IPS-20b (cell line): ENCODE data around the gene SIGLEC6.
"Not testable (repeated sequence)": the region's sequence is repeated elsewhere in the genome, so short reads cannot be mapped to it uniquely, and the experiment has no call there.

Experiments used
- H3K27ac ChIP-seq: one replicate; pipeline ENCODE4 v1.5.1; 2013; ENCODE audit warnings: low read length
- H3K27me3 ChIP-seq: 2 replicates; pipeline ENCODE4 v1.6.1; 2013; ENCODE audit warnings: mild to moderate bottlenecking, low read length, inconsistent platforms; ENCODE audit not compliant: insufficient read depth
- H3K36me3 ChIP-seq: 2 replicates; pipeline ENCODE4 v1.6.1; 2013; ENCODE audit warnings: low read depth, mild to moderate bottlenecking, inconsistent platforms, low read length, moderate library complexity; ENCODE audit not compliant: insufficient read depth
- H3K4me1 ChIP-seq: 2 replicates; pipeline ENCODE4 v1.6.1; 2013; ENCODE audit warnings: mild to moderate bottlenecking, control low read depth, inconsistent platforms, low read length, moderate library complexity; ENCODE audit not compliant: insufficient read depth
- H3K4me3 ChIP-seq: 2 replicates; pipeline ENCODE4 v1.5.1; 2013; ENCODE audit warnings: mild to moderate bottlenecking, low read length, inconsistent platforms
- H3K9ac ChIP-seq: 2 replicates; pipeline ENCODE4 v1.6.1; 2013; ENCODE audit warnings: low read depth, mild to moderate bottlenecking, inconsistent platforms, low read length, moderate library complexity
- H3K9me3 ChIP-seq: 2 replicates; pipeline ENCODE4 v1.6.1; 2013; ENCODE audit warnings: mild to moderate bottlenecking, low read depth, low read length, inconsistent platforms; ENCODE audit not compliant: insufficient read depth

The SIGLEC6 gene

DNA sequence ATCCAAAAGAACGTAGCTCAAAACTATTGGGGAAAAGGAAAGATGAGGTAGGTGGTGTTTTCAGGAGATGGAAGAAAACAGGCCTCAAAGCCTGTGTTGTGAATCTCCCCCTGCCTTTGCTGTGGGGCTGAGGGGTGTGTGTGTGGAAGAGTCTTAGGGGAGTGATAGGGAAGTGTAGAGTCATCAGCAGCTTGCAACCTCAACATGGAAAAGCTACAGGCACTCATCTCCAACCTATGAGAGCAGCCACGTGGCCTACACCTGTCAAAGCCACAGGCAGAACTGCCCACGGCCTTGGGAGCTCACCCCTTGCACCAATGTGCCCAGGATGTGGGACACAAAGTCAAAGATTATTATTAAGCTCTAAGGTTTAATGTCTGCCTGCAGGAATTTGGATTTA lies 25.6 kb downstream of the SIGLEC6 start:
- Histone ChIP-seq H3K4me3 (no peak overlapping the region), H3K4me1 (no peaks in the 10 kb centered on the region), H3K27ac (no peak overlapping the region), H3K9me3 (peaks cover 48% of the 10 kb centered on the region), H3K36me3 (no peaks in the 10 kb centered on the region), H3K27me3 (no peaks in the 10 kb centered on the region), H3K9ac (no peak overlapping the region)

DNA sequence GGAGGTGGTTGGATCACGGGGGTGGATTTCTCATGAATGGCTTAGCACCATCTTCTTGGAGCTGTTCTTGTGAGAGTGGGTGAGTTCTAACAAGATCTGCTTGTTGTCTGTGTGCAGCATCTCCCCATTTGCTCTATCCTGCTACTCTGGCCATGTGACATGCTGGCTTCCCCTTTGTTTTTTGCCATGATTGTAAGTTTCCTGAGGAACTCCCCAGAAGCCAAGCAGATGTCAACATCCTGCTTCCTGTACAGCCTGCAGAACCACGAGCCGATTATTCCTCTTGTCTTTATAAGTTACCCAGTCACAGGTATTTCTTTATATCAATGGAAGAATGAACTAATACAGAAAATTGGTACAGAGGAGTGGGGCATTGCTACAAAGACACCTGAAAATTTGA lies 27.6 kb downstream of the SIGLEC6 start:
- Histone ChIP-seq H3K4me3 (no peak overlapping the region), H3K9me3 (peaks cover 57% of the 10 kb centered on the region), H3K4me1 (no peaks in the 10 kb centered on the region), H3K36me3 (no peaks in the 10 kb centered on the region), H3K27me3 (no peaks in the 10 kb centered on the region), H3K27ac (no peak overlapping the region), H3K9ac (no peak overlapping the region)

DNA sequence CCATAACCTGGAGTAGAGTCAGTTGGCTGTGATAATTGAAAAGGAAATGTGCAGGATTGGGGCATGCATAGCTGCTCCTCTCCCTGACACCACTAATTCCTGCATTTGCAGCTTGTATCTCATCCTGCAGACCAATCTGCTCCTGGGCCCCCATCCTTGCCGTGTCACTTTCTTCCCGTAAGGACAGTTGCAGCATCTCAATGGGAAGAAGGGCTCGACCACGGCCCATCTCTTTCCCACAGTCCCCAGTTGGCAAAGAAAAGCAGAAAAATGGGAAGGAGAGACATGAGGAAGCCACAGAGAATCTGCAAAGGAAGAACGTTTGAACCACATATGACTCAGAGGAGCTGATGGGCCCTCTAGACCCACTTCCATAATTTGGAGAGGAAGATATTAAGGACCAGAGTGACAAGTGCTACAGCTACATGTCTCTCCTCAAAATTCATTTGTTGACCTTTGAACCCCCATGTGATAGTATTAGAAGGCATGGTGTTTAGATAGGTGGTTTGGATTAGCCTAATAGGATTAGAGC lies 28.1 kb downstream of the SIGLEC6 start:
- Histone ChIP-seq H3K9ac (no peak overlapping the region), H3K27me3 (no peaks in the 10 kb centered on the region), H3K9me3 (peaks cover 60% of the 10 kb centered on the region), H3K36me3 (no peaks in the 10 kb centered on the region), H3K27ac (no peak overlapping the region), H3K4me3 (no peak overlapping the region), H3K4me1 (no peaks in the 10 kb centered on the region)

DNA sequence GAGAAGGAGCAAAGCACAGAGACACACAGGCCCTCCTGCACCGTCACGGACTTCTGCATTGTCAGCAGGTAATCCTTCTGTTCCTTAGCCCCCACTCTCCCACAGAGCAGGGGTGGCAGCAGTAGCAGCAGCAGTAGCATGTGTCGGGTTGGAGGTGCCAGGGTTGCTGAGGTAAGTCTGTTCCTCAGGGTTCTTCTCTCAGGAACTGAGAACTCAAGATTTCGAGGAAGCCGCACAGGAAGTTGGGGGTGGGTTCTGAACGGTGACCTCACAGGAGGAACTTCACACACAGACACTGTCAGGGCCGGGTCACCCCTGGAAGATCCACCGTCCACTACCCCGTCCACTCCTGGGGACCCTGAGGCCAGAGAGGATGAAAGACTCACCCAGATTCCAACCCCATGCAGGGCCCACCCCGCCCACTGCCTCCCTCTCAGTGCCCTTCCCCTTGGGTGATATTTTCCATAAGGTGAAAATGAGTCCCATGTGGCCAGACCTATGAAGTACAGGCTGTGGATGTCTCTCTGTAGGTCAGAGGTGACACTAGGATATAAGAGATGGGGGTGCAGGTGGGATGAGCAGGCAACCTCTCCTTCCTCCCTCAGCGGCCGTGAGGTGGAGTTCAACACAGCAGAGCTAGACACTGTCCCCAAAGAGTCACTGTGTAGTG lies 29.7 kb downstream of the SIGLEC6 start, which contains the start of gene SIGLEC12:
SIGLEC12 (minus strand) TSS at position 207 of the 670 bp plus-strand sequence; CDS start at position 140, 67 bp downstream.
- Histone ChIP-seq H3K9ac (no peak within 1 kb of the TSS), H3K27ac (no peak within 1 kb of the TSS), H3K4me1 (no peaks in the 10 kb centered on the region)

DNA sequence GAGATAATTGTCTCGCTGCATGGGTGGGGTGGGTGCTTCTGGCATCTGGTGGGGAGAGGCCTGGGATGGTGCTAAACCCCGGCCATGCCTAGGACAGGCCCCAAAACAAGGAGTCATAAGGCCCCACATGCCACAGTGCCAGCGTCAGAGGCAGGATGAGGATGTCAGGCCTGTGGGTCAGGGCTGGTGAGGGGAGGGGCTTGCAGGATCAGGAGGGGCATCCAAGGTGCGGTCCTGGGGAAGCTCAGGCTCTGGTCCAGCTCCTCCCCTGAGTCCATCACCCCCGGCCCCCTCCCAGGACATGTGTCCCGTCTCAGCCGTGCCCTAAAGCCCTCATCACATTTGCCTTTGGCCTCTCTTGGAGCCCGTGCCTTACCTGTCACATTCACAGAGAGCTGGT lies 30.5 kb downstream of the SIGLEC6 start:
- H3K36me3 ChIP-seq, H3K4me1 ChIP-seq, H3K9ac ChIP-seq, H3K27ac ChIP-seq, H3K4me3 ChIP-seq, H3K27me3 ChIP-seq: not testable (repeated sequence)
- peaks cover 72% of the 10 kb centered on the region for H3K9me3 ChIP-seq

More for the DNA sequence above, 29.7 kb downstream of the SIGLEC6 start, which contains the start of gene SIGLEC12:
- no peak within 1 kb of the TSS for H3K4me3 ChIP-seq
- H3K36me3 ChIP-seq: no peaks in the 10 kb centered on the region
- peaks cover 68% of the 10 kb centered on the region for H3K9me3 ChIP-seq
- no peaks in the 10 kb centered on the region; the same call in 1 of the 2 replicates for H3K27me3 ChIP-seq

DNA sequence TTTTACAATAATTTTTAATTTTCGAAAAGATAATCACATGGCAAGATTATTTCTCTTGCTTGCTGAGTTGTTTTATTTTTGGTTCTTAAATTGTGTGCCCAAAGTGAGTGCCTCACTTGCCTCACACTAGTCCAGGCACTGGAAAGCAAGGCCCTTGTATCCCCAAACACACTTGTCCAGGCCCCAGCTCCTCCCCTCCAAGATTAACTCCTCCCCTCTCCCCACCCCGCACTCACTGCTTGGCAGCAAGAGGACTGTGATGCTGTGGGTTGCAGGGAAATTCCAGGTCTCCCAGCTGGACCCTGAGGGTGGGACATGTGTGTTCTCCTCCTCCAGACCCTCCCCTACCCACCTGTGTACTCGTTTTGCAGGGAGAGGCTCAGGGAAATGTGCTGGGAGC lies 33.8 kb downstream of the SIGLEC6 start:
- Histone ChIP-seq H3K4me1 (no peaks in the 10 kb centered on the region), H3K27ac (no peak overlapping the region), H3K4me3 (no peak overlapping the region), H3K36me3 (no peaks in the 10 kb centered on the region), H3K9me3 (peaks cover 75% of the 10 kb centered on the region), H3K27me3 (no peaks in the 10 kb centered on the region; the same call in 1 of the 2 replicates), H3K9ac (no peak overlapping the region)

DNA sequence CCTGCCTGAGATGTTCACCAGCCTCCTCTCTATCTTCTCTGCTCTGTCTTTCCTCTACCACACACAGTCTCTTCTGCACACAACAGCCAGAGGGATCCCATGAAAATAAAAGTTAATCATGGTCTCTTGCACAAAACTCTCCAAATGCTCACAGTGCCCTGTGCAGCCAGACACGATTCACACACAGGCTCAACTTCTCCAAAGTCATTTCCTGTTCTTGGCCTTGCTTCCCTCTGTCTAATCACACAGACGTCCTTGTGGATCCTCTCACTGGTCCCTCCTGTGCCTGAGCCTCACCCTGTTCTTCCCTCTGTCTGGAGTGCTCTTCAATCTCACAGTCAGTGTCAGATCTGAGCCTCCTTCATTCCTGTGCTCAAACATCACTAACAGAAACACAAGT lies 37.7 kb downstream of the SIGLEC6 start:
- no peaks in the 10 kb centered on the region for H3K4me1 ChIP-seq
- H3K27me3 ChIP-seq: no peaks in the 10 kb centered on the region; the same call in 1 of the 2 replicates
- H3K4me3 ChIP-seq: no peak overlapping the region
- no peaks in the 10 kb centered on the region for H3K36me3 ChIP-seq
- no peak overlapping the region for H3K27ac ChIP-seq
- peaks cover 78% of the 10 kb centered on the region for H3K9me3 ChIP-seq
- H3K9ac ChIP-seq: no peak overlapping the region

DNA sequence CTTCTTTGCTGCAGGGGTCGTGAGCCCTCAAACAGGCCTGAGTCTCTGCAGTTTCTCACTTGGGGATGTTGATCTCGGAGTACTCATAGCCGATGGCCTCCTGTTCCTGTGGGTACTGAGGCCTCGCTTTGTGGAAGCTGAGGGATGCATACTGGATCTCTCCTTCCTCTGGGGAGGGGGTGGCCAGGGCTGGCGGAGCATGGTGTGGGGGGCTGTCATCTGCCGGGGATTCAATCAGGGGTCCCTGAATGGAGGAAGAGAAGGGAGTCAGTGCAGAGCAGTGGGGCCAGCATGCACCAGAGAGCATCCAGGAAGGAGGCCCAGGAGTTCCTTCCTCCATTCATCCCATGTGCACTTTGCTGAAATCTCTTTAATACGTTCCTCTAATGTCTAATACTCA lies 39.9 kb downstream of the SIGLEC6 start:
- H3K9ac ChIP-seq: no peak overlapping the region
- no peaks in the 10 kb centered on the region for H3K4me1 ChIP-seq
- no peaks in the 10 kb centered on the region for H3K27me3 ChIP-seq
- H3K27ac ChIP-seq: no peak overlapping the region
- H3K36me3 ChIP-seq: no peaks in the 10 kb centered on the region
- H3K9me3 ChIP-seq: peaks cover 68% of the 10 kb centered on the region
- no peak overlapping the region for H3K4me3 ChIP-seq

DNA sequence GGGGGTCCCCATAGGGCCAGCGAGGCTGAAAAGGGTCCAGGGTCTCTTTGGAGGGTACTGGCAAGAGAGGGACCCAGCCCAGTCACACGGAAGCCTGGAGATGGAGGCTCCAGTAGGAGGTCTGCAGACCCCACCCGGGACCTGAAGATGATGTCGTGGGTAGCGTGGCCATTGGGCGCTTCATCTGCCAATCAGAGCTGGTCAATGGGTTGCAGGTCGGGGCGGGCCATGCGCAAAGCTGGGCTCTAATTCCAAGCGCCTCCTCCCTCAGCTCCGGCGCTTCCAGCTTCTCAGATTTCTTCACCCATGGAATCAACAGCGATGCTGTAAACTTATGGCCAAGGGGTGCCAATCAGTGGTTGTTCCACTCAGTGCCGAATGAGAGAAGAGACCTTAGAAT lies 40.8 kb downstream of the SIGLEC6 start:
- no peak overlapping the region for H3K27ac ChIP-seq
- H3K36me3 ChIP-seq: no peaks in the 10 kb centered on the region
- no peak overlapping the region for H3K4me3 ChIP-seq
- H3K4me1 ChIP-seq: no peaks in the 10 kb centered on the region
- H3K9me3 ChIP-seq: peaks cover 70% of the 10 kb centered on the region
- no peaks in the 10 kb centered on the region for H3K27me3 ChIP-seq
- no peak overlapping the region for H3K9ac ChIP-seq

DNA sequence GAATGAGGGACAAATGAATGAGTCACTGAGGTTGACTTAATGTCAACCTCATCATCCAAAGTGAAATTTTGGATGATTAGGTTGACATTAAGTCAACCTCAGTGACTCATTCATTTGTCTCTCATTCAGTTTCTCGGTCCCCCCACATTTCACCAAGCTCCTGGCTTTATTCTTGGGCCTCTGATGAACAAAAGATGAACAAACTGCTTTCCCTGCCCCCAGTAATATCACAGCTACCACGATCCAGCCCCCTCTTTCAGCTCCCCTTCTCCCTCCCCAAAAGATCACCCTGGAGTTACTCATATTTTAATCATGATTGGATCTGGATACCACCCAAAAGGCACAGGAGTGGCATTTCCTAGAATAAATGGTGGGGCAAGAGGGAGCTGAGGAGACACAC lies 42.4 kb downstream of the SIGLEC6 start:
- Histone ChIP-seq H3K27me3 (no peaks in the 10 kb centered on the region), H3K27ac (no peak overlapping the region)

DNA sequence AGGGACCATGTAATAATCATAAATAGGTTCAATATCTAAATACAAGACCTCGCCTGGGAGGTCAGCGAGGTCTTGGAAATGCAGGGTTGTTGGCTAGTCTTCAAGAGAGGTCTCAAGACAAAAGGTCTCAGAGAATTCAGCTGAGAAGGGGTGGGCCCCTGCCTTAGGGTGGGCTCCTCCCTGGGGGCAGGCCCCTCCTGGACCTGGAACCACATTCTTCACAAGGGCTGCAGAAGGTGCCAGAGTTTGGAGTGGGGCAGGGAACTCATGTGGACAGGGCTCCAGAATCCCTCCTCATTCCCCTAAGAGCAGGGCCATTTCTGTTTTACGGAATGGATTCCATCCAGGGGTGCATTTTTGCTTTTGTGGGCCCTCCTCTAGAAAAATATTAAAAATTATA lies 43.0 kb downstream of the SIGLEC6 start:
- Histone ChIP-seq H3K9me3 (peaks cover 68% of the 10 kb centered on the region), H3K4me1 (no peaks in the 10 kb centered on the region), H3K27ac (no peak overlapping the region), H3K9ac (no peak overlapping the region), H3K27me3 (no peaks in the 10 kb centered on the region), H3K4me3 (no peak overlapping the region), H3K36me3 (no peaks in the 10 kb centered on the region)

More for the DNA sequence above, 42.4 kb downstream of the SIGLEC6 start:
- Histone ChIP-seq H3K9ac (no peak overlapping the region), H3K4me3 (no peak overlapping the region), H3K36me3 (no peaks in the 10 kb centered on the region), H3K9me3 (peaks cover 67% of the 10 kb centered on the region), H3K4me1 (no peaks in the 10 kb centered on the region)

DNA sequence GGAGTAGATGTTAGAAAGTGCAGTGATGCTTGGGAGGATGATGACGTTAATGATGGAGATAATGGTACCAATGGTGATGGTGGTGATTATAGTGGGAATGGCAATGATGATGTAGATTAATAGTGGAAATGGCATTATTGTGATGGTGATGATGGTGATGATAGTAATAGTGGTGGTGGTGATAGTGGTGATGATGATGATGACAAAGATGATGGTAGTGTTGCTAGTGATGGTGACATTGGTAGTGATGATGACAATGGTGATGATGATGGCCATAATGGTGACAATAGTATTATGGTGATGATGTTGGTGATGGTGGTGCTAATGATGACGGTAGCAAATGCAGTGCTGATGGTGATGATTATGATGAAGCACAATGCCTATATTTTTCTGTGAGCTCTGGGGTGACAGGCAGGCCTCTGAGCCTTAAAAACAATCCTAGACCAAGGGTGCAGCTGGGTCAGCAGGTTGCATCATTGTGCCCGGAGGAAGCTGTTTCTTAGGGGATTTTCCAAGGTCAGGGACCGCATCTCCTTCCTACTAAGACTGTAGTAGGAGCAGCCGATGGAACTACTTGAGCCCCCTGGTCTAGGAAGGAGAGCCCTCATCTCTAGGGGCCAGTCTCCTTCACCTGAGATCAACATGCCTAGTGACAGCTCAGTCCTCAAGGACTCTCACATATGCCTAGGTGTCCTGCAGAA lies 45.4 kb downstream of the SIGLEC6 start:
- no peaks in the 10 kb centered on the region for H3K36me3 ChIP-seq
- H3K9me3 ChIP-seq: peaks cover 61% of the 10 kb centered on the region
- no peaks in the 10 kb centered on the region for H3K27me3 ChIP-seq
- no peak overlapping the region for H3K4me3 ChIP-seq
- no peak overlapping the region for H3K9ac ChIP-seq
- H3K27ac ChIP-seq: no peak overlapping the region
- no peaks in the 10 kb centered on the region for H3K4me1 ChIP-seq
